HepG2 (cell line): ENCODE results near the gene HS3ST5. TPM values are rescaled to one million over a fixed set of nuclear protein-coding genes. Genes with fewer than 3 reads are reported as not detected.
A peak's percentile ranks its signal among the peaks of the same experiment; 100 is the strongest.

ENCODE experiments used
- ARNT2 ChIP-seq: sonication (generic); formaldehyde crosslinking; IDR thresholded peaks from 2 replicates; pipeline ENCODE4 v1.8.0; 2022; ENCODE audit warnings: mild to moderate bottlenecking, low read depth, missing genetic modification reagents, moderate library complexity
- ERF ChIP-seq: IDR thresholded peaks from 2 replicates; pipeline ENCODE4 v1.6.1; 2018; ENCODE audit warnings: missing biosample characterization, missing genetic modification reagents
- FOXJ3 ChIP-seq: sonication (generic); formaldehyde crosslinking; IDR thresholded peaks from 2 replicates; pipeline ENCODE4 v1.4.0; 2020; ENCODE audit warnings: missing genetic modification reagents, mild to moderate bottlenecking, borderline replicate concordance
- MYNN ChIP-seq: sonication (generic); formaldehyde crosslinking; IDR thresholded peaks from 2 replicates; pipeline ENCODE4 v1.4.0; 2020; ENCODE audit warnings: mild to moderate bottlenecking, low read depth, missing genetic modification reagents
- PHF21A ChIP-seq: sonication (generic); formaldehyde crosslinking; IDR thresholded peaks from 2 replicates; pipeline ENCODE4 v1.5.0; 2020; ENCODE audit warnings: mild to moderate bottlenecking, missing genetic modification reagents
- PTBP1 ChIP-seq: fragments of 200-400 bp; formaldehyde crosslinking; IDR thresholded peaks from 2 replicates; pipeline ENCODE4 v1.6.1; 2018; ENCODE audit warnings: low read length, low read depth; ENCODE audit not compliant: poor library complexity, severe bottlenecking
- SIX1 ChIP-seq: sonication (generic); formaldehyde crosslinking; IDR thresholded peaks from 2 replicates; pipeline ENCODE4 v1.4.0; 2020; ENCODE audit warnings: missing genetic modification reagents, borderline replicate concordance
- TBX2 ChIP-seq: sonication (generic); formaldehyde crosslinking; IDR thresholded peaks from 2 replicates; pipeline ENCODE4 v1.5.0; 2020; ENCODE audit warnings: missing genetic modification reagents, mild to moderate bottlenecking, borderline replicate concordance
- U2AF2 ChIP-seq: fragments of 200-400 bp; formaldehyde crosslinking; IDR thresholded peaks from 2 replicates; pipeline ENCODE4 v1.6.1; 2017; ENCODE audit warnings: low read depth, mild to moderate bottlenecking, low read length
- ZFP37 ChIP-seq: sonication (generic); formaldehyde crosslinking; IDR thresholded peaks from 2 replicates; pipeline ENCODE4 v1.4.0; 2020; ENCODE audit warnings: missing genetic modification reagents, borderline replicate concordance
- ZNF20 ChIP-seq: sonication (generic); formaldehyde crosslinking; IDR thresholded peaks from 2 replicates; pipeline ENCODE4 v1.4.0; 2020; ENCODE audit warnings: mild to moderate bottlenecking, moderate library complexity, missing genetic modification reagents
- ZNF350 ChIP-seq: sonication (generic); formaldehyde crosslinking; IDR thresholded peaks from 2 replicates; pipeline ENCODE4 v1.4.0; 2020; ENCODE audit warnings: mild to moderate bottlenecking, low read depth, missing genetic modification reagents, borderline replicate concordance
- ZNF546 ChIP-seq: sonication (generic); formaldehyde crosslinking; conservative IDR thresholded peaks from 2 replicates; pipeline ENCODE4 v1.8.1; 2023; ENCODE audit warnings: mild to moderate bottlenecking, missing genetic modification reagents
- ZNF550 ChIP-seq: sonication (generic); formaldehyde crosslinking; IDR thresholded peaks from 2 replicates; pipeline ENCODE4 v1.4.0; 2020; ENCODE audit warnings: mild to moderate bottlenecking, missing genetic modification reagents, borderline replicate concordance
- ZNF577 ChIP-seq: sonication (generic); formaldehyde crosslinking; IDR thresholded peaks from 2 replicates; pipeline ENCODE4 v1.4.0; 2020; ENCODE audit warnings: mild to moderate bottlenecking, low read depth, missing genetic modification reagents, borderline replicate concordance
- polyA plus RNA-seq, 8 experiments: library from polyadenylated mRNA; depleted of rRNA in 3 of 8; stranded (reverse) in 7 of 8; unstranded in 1 of 8; fragments of >200 nt; fragmentation: Illumina TruSeq in 4 of 8; extraction: Trizol in 4 of 8; gene quantifications; 2 replicates each; pipeline versions ENCODE4 v1.2.1 to v1.2.3, GENCODE V29; 2011 to 2016; ENCODE audit warnings: low read depth in 4 of 8, missing spikeins in 1 of 8, mixed read lengths in 1 of 8; ENCODE audit not compliant: insufficient read depth in 1 of 8
- total RNA-seq, 5 experiments: library from RNA; depleted of rRNA; stranded (reverse); fragments of >200 nt; fragmentation: Illumina TruSeq; extraction: Trizol; gene quantifications; 2 replicates each; pipeline ENCODE4 v1.2.3, GENCODE V29; 2016; ENCODE audit warnings: low read depth in 1 of 5
- TF ChIP-seq, protein P1 (sequence below): sonication (generic); formaldehyde crosslinking; IDR thresholded peaks from 2 replicates; pipeline ENCODE4; 2020; ENCODE audit warnings: missing genetic modification reagents, mild to moderate bottlenecking, borderline replicate concordance
- TF ChIP-seq, protein P2 (sequence below): sonication (generic); formaldehyde crosslinking; IDR thresholded peaks from 2 replicates; pipeline ENCODE4 v1.9.0; 2021; ENCODE audit warnings: missing genetic modification reagents, mild to moderate bottlenecking, borderline replicate concordance
- TF ChIP-seq, protein P3 (sequence below): sonication (generic); formaldehyde crosslinking; IDR thresholded peaks from 2 replicates; pipeline ENCODE4 v1.8.0; 2022; ENCODE audit warnings: mild to moderate bottlenecking, missing genetic modification reagents; ENCODE audit not compliant: insufficient replicate concordance
- TF ChIP-seq, protein P4 (sequence below): sonication (generic); formaldehyde crosslinking; IDR thresholded peaks from 2 replicates; pipeline ENCODE4 v1.4.0; 2020; ENCODE audit warnings: mild to moderate bottlenecking, missing genetic modification reagents

HS3ST5 gene
- total and polyA plus RNA-seq, 2 of the 13 experiments (the other 11 are each of a cell fraction or from before 2014, with no cell fraction given) = 1.1 to 1.6 TPM

DNA sequence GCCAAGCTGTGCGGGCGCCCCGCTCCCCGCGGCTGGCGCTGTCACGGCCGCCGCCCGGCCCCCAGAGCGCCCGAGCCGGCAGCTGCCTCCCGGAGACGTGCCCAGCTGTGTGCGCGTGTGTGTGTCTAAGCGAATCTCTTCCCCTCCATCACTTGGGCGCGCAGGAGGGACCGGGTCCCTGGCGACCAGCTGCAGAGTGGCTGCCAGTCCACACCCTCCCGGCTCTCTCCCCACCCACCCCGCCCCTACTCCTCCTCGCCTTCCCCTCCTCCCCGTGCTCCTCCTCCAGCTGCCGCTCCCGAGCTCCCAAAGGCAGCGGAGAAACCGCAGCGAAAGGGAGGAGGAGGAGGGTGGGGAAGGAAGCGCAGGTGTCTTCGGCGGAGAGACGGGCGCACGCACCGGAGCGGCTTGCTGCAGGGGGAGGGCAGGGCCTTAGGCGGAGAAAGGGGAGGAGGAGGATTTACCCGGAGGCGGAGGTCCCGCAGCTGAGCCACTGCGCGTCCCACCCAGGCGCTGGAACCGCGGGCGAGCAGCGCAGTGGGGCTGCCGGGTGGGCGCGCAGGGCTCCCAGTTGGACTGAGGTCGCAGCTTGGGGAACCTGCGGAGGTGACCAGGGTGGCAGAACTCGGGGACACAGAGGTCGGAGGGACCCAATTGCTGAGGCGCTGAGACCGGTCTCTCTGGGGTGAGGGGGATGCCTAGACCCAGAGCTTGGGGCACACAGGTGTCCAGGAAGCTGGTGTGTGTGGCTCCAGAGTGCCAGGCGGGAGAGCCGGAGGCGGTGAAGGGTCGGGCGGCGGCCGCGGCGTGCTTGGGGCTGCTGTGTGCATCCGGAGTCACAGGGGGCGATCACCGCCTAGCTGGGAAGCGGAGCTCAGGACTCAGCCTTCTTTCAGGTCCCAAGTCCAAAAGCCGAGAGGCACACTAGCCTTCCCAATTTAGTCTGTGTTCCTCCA, at the start of gene HS3ST5 (continued):
- TF ChIP-seq ZNF546 (CRISPR knock-in tag) (0 out of 2 replicates have a peak, but pooled peaks have one; percentile 54), SIX1 (CRISPR knock-in tag) (no peak), MYNN (CRISPR knock-in tag) (no peak), ARNT2 (no peak; the same call in 1 of the 2 replicates), ZNF577 (CRISPR knock-in tag) (no peak), PHF21A (no peak), ZNF350 (CRISPR knock-in tag) (peak; percentile 50; the same call in 1 of the 2 replicates), ZFP37 (no peak), TBX2 (CRISPR knock-in tag) (peak; percentile 45; the same call in 1 of the 2 replicates), ZNF20 (CRISPR knock-in tag) (no peak), FOXJ3 (CRISPR knock-in tag) (no peak), ERF (CRISPR knock-in tag) (no peak), PTBP1 (no peak), U2AF2 (no peak), ZNF550 (no peak)
- TF ChIP-seq, protein P1, sequence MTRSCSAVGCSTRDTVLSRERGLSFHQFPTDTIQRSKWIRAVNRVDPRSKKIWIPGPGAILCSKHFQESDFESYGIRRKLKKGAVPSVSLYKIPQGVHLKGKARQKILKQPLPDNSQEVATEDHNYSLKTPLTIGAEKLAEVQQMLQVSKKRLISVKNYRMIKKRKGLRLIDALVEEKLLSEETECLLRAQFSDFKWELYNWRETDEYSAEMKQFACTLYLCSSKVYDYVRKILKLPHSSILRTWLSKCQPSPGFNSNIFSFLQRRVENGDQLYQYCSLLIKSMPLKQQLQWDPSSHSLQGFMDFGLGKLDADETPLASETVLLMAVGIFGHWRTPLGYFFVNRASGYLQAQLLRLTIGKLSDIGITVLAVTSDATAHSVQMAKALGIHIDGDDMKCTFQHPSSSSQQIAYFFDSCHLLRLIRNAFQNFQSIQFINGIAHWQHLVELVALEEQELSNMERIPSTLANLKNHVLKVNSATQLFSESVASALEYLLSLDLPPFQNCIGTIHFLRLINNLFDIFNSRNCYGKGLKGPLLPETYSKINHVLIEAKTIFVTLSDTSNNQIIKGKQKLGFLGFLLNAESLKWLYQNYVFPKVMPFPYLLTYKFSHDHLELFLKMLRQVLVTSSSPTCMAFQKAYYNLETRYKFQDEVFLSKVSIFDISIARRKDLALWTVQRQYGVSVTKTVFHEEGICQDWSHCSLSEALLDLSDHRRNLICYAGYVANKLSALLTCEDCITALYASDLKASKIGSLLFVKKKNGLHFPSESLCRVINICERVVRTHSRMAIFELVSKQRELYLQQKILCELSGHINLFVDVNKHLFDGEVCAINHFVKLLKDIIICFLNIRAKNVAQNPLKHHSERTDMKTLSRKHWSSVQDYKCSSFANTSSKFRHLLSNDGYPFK = 0 out of 2 replicates have a peak, but pooled peaks have one; percentile 54
- TF ChIP-seq, protein P2, sequence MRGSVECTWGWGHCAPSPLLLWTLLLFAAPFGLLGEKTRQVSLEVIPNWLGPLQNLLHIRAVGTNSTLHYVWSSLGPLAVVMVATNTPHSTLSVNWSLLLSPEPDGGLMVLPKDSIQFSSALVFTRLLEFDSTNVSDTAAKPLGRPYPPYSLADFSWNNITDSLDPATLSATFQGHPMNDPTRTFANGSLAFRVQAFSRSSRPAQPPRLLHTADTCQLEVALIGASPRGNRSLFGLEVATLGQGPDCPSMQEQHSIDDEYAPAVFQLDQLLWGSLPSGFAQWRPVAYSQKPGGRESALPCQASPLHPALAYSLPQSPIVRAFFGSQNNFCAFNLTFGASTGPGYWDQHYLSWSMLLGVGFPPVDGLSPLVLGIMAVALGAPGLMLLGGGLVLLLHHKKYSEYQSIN (CRISPR knock-in tag) = no peak
- TF ChIP-seq, protein P3, sequence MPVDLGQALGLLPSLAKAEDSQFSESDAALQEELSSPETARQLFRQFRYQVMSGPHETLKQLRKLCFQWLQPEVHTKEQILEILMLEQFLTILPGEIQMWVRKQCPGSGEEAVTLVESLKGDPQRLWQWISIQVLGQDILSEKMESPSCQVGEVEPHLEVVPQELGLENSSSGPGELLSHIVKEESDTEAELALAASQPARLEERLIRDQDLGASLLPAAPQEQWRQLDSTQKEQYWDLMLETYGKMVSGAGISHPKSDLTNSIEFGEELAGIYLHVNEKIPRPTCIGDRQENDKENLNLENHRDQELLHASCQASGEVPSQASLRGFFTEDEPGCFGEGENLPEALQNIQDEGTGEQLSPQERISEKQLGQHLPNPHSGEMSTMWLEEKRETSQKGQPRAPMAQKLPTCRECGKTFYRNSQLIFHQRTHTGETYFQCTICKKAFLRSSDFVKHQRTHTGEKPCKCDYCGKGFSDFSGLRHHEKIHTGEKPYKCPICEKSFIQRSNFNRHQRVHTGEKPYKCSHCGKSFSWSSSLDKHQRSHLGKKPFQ (CRISPR knock-in tag) = peak; percentile 55
- TF ChIP-seq, protein P4, sequence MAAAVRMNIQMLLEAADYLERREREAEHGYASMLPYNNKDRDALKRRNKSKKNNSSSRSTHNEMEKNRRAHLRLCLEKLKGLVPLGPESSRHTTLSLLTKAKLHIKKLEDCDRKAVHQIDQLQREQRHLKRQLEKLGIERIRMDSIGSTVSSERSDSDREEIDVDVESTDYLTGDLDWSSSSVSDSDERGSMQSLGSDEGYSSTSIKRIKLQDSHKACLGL = peak; percentile 43; the same call in 1 of the 2 replicates
